A673 (cell line): ENCODE results near the gene BMP3. TPM values are rescaled to one million over a fixed set of nuclear protein-coding genes. Genes with fewer than 3 reads are reported as not detected.

Experiments
- BruUV-seq: library from RNA; stranded (reverse); fragments of 400-500 nt; replicated peaks from 2 replicates; lab custom pipeline; 2021; lab: Mats Ljungman, UMichigan
- CTCF ChIA-PET: fragments of 300-600 bp; sonication (Branson Sonifier 250); formaldehyde crosslinking; loops from one replicate; lab custom pipeline; 2022; ENCODE audit warnings: antibody characterized with exemption; lab: Charles Lee
- POLR2A ChIA-PET: fragments of 300-600 bp; sonication (Branson Sonifier 250); formaldehyde crosslinking; loops from one replicate; lab custom pipeline; 2022; ENCODE audit warnings: antibody characterized with exemption; ENCODE audit not compliant: low non-redundant PET; lab: Charles Lee
- DNase-seq: peaks from one replicate; pipeline ENCODE4 v3.0.0-alpha.2; 2015; ENCODE audit warnings: low spot score
- H3K27ac ChIP-seq: fragments of 200-600 bp; sonication (generic); 2 replicates; pipeline ENCODE4 v1.5.1; 2016; ENCODE audit warnings: mixed run types, low read depth, mild to moderate bottlenecking, mixed read lengths, antibody characterized with exemption, low read length; ENCODE audit not compliant: poor library complexity, severe bottlenecking
- H3K27me3 ChIP-seq: fragments of 200-600 bp; sonication (generic); replicated peaks from 2 replicates; pipeline ENCODE4 v1.6.1; 2017; ENCODE audit warnings: mixed run types, low read depth, mild to moderate bottlenecking, mixed read lengths, antibody characterized with exemption, low read length; ENCODE audit not compliant: insufficient read depth, poor library complexity
- H3K36me3 ChIP-seq: fragments of 200-600 bp; sonication (generic); 2 replicates; pipeline ENCODE4 v1.6.1; 2016; ENCODE audit warnings: mixed run types, mild to moderate bottlenecking, mixed read lengths, antibody characterized with exemption, low read length; ENCODE audit not compliant: insufficient read depth, poor library complexity, severe bottlenecking
- H3K4me1 ChIP-seq: fragments of 200-600 bp; sonication (generic); 2 replicates; pipeline ENCODE4 v1.6.1; 2017; ENCODE audit warnings: mixed run types, mild to moderate bottlenecking, mixed read lengths, antibody characterized with exemption, low read length; ENCODE audit not compliant: insufficient read depth, poor library complexity, severe bottlenecking
- H3K4me3 ChIP-seq: fragments of 200-600 bp; sonication (generic); 2 replicates; pipeline ENCODE4 v1.5.1; 2016; ENCODE audit warnings: low read depth, mixed run types, mild to moderate bottlenecking, mixed read lengths, low read length; ENCODE audit not compliant: poor library complexity, severe bottlenecking
- H3K9me3 ChIP-seq: fragments of 200-600 bp; sonication (generic); 2 replicates; pipeline ENCODE4 v1.6.1; 2016; ENCODE audit warnings: mixed run types, low read depth, mild to moderate bottlenecking, mixed read lengths, antibody characterized with exemption, low read length; ENCODE audit not compliant: poor library complexity, severe bottlenecking
- EZH2 ChIP-seq: fragments of 200-600 bp; sonication (generic); IDR thresholded peaks from 2 replicates; pipeline ENCODE4 v1.6.1; 2017; ENCODE audit warnings: borderline replicate concordance, low read depth, mild to moderate bottlenecking, mixed read lengths, antibody characterized with exemption, low read length; ENCODE audit not compliant: poor library complexity, severe bottlenecking
- intact Hi-C: fragments of 100-400 bp; cut with micrococcal nuclease; formaldehyde crosslinking; loops from one replicate; pipeline ENCODE4 v1.10.0; 2022; ENCODE audit not compliant: unreplicated experiment
- total RNA-seq: library from RNA; stranded (reverse); gene quantifications from 2 replicates; pipeline ENCODE4 v1.2.3, GENCODE V29; 2021
- TF ChIP-seq, protein P1 (sequence below): fragments of 300-800, 200-600 bp; sonication (generic); conservative IDR thresholded peaks from 2 replicates; pipeline ENCODE4 v1.5.1; 2017; ENCODE audit warnings: low read depth, mild to moderate bottlenecking, antibody characterized with exemption, low read length, moderate library complexity, mixed read lengths

The BMP3 gene
- total RNA-seq, 1 experiment from 2014 or later, result not detected

DNA sequence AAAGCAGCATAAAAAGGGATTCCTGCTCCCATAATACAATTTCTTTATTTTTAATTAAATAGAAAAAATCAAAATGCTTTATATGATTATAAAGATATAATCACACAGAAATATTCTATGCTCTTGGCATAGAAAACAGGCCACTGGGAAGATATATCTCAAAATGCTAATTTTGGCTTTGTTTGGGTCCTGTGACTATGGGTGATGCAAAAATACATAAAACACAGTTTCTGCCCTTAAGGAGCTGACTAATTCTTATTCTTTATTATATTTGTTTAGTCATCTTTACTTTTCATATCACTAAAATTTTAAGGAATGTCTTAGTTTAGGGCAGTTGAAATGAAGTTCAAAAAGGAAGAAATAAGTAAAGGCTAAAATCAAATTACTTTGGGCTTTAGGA, 7.0 kb upstream of the BMP3 start:
- CTCF ChIA-PET, result no interaction called here
- H3K36me3 ChIP-seq, result no peaks in the 10 kb centered on the region
- POLR2A ChIA-PET, result no interaction called here
- no peaks in the 10 kb centered on the region for H3K27me3 ChIP-seq
- no peaks in the 10 kb centered on the region for H3K9me3 ChIP-seq
- intact Hi-C loops, result no loop called here
- H3K4me3 ChIP-seq, result no peak overlapping the region
- TF ChIP-seq, protein P1, sequence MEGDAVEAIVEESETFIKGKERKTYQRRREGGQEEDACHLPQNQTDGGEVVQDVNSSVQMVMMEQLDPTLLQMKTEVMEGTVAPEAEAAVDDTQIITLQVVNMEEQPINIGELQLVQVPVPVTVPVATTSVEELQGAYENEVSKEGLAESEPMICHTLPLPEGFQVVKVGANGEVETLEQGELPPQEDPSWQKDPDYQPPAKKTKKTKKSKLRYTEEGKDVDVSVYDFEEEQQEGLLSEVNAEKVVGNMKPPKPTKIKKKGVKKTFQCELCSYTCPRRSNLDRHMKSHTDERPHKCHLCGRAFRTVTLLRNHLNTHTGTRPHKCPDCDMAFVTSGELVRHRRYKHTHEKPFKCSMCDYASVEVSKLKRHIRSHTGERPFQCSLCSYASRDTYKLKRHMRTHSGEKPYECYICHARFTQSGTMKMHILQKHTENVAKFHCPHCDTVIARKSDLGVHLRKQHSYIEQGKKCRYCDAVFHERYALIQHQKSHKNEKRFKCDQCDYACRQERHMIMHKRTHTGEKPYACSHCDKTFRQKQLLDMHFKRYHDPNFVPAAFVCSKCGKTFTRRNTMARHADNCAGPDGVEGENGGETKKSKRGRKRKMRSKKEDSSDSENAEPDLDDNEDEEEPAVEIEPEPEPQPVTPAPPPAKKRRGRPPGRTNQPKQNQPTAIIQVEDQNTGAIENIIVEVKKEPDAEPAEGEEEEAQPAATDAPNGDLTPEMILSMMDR, result no peak
- no peak for TF ChIP-seq EZH2
- no peaks in the 10 kb centered on the region for H3K4me1 ChIP-seq
- no peak overlapping the region for H3K27ac ChIP-seq
- no TSS peak for BruUV-seq
- DNase-seq, result no peak

DNA sequence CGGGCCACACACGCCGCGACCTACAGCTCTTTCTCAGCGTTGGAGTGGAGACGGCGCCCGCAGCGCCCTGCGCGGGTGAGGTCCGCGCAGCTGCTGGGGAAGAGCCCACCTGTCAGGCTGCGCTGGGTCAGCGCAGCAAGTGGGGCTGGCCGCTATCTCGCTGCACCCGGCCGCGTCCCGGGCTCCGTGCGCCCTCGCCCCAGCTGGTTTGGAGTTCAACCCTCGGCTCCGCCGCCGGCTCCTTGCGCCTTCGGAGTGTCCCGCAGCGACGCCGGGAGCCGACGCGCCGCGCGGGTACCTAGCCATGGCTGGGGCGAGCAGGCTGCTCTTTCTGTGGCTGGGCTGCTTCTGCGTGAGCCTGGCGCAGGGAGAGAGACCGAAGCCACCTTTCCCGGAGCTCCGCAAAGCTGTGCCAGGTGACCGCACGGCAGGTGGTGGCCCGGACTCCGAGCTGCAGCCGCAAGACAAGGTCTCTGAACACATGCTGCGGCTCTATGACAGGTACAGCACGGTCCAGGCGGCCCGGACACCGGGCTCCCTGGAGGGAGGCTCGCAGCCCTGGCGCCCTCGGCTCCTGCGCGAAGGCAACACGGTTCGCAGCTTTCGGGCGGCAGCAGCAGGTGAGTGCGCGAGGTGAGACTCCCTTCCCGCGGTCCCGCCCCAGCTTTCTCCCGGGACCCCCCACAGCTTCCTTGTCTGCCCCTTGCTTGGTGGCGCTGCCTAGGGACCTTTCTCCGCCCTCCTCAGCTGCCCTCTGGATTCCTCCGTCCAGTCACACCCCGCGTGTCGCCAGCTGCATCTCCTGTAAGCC, 678 bp downstream of the BMP3 start:
- Histone ChIP-seq H3K4me1 (no peaks in the 10 kb centered on the region), H3K27me3 (peaks cover 41% of the 10 kb centered on the region), H3K9me3 (no peaks in the 10 kb centered on the region), H3K36me3 (no peaks in the 10 kb centered on the region), H3K27ac (no peak overlapping the region), H3K4me3 (no peak overlapping the region)
- POLR2A ChIA-PET, result no interaction called here
- TF ChIP-seq, protein P1, result no peak
- no peak for TF ChIP-seq EZH2
- intact Hi-C loops, result no loop called here
- no TSS peak for BruUV-seq
- no peak for DNase-seq
- CTCF ChIA-PET, result no interaction called here

DNA sequence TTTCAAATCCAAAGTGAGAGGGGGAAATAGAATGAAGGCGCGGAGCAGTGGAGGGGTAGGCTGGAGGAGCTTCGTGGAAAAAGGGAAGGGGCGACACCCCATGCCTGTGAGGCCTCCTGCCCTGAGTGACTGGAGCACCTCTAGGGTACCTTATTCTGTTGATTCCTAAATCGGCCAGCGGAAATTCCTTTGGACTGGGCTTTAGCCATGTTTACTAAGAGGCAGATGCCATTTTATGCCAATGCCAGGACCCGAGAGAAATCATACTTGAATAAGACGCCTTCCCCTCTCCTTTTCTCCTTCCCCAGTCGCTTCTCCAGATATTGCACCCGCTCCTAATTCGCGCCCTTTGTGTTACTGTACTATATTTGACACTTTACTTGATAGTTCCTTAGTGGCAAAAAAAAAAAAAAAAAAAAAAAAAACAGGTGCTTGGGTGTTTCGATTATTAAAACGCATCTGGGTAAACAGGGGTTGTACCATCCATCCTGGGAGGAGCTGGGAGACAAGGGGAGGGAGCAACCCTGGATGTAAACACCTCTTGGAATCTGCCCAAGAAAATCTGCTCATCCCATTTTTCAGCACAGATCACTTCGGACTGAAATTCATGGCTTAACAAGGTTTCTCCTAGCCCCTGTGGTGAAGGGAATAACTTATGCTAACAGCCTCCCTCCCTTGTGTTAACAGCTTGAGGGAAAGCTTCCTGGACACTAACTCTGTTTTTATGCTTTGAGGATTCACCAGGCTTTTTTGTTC, 1.5 kb downstream of the BMP3 start:
- CTCF ChIA-PET, result interaction anchor here (0.5 to 0.6 kb wide), 2 partner anchors 31 to 35 kb away, joined by 3 to 4 read pairs; no protein-coding TSS in a partner anchor
- intact Hi-C loops, result no loop called here
- H3K4me3 ChIP-seq, result no peak overlapping the region

More for the DNA sequence above, 1.5 kb downstream of the BMP3 start:
- BruUV-seq, result no TSS peak
- no peak for DNase-seq
- no peak overlapping the region for H3K27ac ChIP-seq
- TF ChIP-seq, protein P1, result no peak
- no peak for TF ChIP-seq EZH2
- H3K9me3 ChIP-seq, result no peaks in the 10 kb centered on the region
- no peaks in the 10 kb centered on the region for H3K36me3 ChIP-seq
- POLR2A ChIA-PET, result no interaction called here
- H3K4me1 ChIP-seq, result no peaks in the 10 kb centered on the region
- H3K27me3 ChIP-seq, result peaks cover 41% of the 10 kb centered on the region
